Panc1 (cell line): Measurements from ENCODE around the gene RPL37A. TPM values are rescaled to one million over a fixed set of nuclear protein-coding genes. Genes with fewer than 3 reads are reported as not detected.

Experiments used
- ATAC-seq: fragments of 200-7000 bp; cut with Tn5 transposase; 2 replicates; pipeline ENCODE4 v1.9.1; 2020; ENCODE audit warnings: mild to moderate bottlenecking, moderate library complexity
- BruUV-seq: library from RNA; stranded (reverse); fragments of 400-500 nt; replicated peaks from 2 replicates; lab custom pipeline; 2021; lab: Mats Ljungman, UMichigan
- CTCF ChIA-PET: fragments of 300-600 bp; sonication (Branson Sonifier 250); formaldehyde crosslinking; loops from one replicate; lab custom pipeline; 2022; ENCODE audit warnings: antibody characterized with exemption; lab: Charles Lee
- POLR2A ChIA-PET: fragments of 300-600 bp; sonication (Branson Sonifier 250); formaldehyde crosslinking; loops from one replicate; lab custom pipeline; 2022; ENCODE audit warnings: antibody characterized with exemption; lab: Charles Lee
- DNase-seq: peaks from one replicate; pipeline ENCODE4 v3.0.0-alpha.2; 2010; ENCODE audit warnings: low read depth, low spot score
- H3K27ac ChIP-seq: 2 replicates; pipeline ENCODE4 v1.5.1; 2011; ENCODE audit warnings: mild to moderate bottlenecking, low read length, inconsistent platforms
- H3K27me3 ChIP-seq: fragments of 200-500 bp; sonication (Bioruptor generic); 2 replicates; pipeline ENCODE4 v1.6.0; 2014; ENCODE audit warnings: low read length, inconsistent platforms; ENCODE audit not compliant: control insufficient read depth, insufficient read depth
- H3K36me3 ChIP-seq: fragments of 200-500 bp; sonication (Bioruptor generic); 2 replicates; pipeline ENCODE4 v1.5.1; 2014; ENCODE audit warnings: inconsistent platforms, mild to moderate bottlenecking, low read length, moderate library complexity; ENCODE audit not compliant: control insufficient read depth, insufficient read depth
- H3K4me1 ChIP-seq: 2 replicates; pipeline ENCODE4 v1.5.1; 2011; ENCODE audit warnings: inconsistent platforms, mild to moderate bottlenecking, low read length, moderate library complexity; ENCODE audit not compliant: control insufficient read depth, insufficient read depth
- H3K4me3 ChIP-seq, 2 experiments: 2 replicates each; pipeline ENCODE4 v1.5.1; 2011 to 2012; ENCODE audit warnings: low read depth in 2 of 2, low read length in 2 of 2, mild to moderate bottlenecking in 2 of 2, inconsistent platforms in 1 of 2, moderate library complexity in 1 of 2
- H3K9me3 ChIP-seq: fragments of 200-500 bp; sonication (Bioruptor generic); 2 replicates; pipeline ENCODE4 v1.5.1; 2014; ENCODE audit warnings: low read depth, mild to moderate bottlenecking, inconsistent platforms, low read length, moderate library complexity; ENCODE audit not compliant: control insufficient read depth, insufficient read depth
- POLR2AphosphoS5 ChIP-seq: IDR thresholded peaks from 2 replicates; pipeline ENCODE4 v1.6.1; 2012; ENCODE audit warnings: mild to moderate bottlenecking, low read depth, low read length, moderate library complexity
- SIN3A ChIP-seq: IDR thresholded peaks from 2 replicates; pipeline ENCODE4 v1.6.1; 2012; ENCODE audit warnings: low read depth, mild to moderate bottlenecking, low read length, moderate library complexity, borderline replicate concordance; ENCODE audit not compliant: insufficient read depth
- TCF7L2 ChIP-seq: IDR thresholded peaks from 2 replicates; pipeline ENCODE4 v1.6.1; 2011; ENCODE audit warnings: mild to moderate bottlenecking, low read depth, low read length, inconsistent platforms
- in situ Hi-C: cut with HindIII; loops from 2 replicates; pipeline ENCODE4 v1.10.0; 2016; ENCODE audit warnings: low sequenced_read_pairs, low pct_unique_long_range_greater_than_20kb
- intact Hi-C: fragments of 100-400 bp; cut with micrococcal nuclease; formaldehyde crosslinking; loops from one replicate; pipeline ENCODE4 v1.10.0; 2022; ENCODE audit not compliant: unreplicated experiment
- total RNA-seq: library from RNA; stranded (reverse); gene quantifications from one replicate; pipeline ENCODE4 v1.2.1, GENCODE V29; 2021; ENCODE audit not compliant: unreplicated experiment
- TF ChIP-seq, protein P1 (sequence below), 2 experiments: IDR thresholded peaks; 2 replicates each; pipeline ENCODE4 v1.6.1; 2011 to 2012; ENCODE audit warnings: low read depth in 2 of 2, control low read depth in 1 of 2, low read length in 1 of 2, mild to moderate bottlenecking in 1 of 2, moderate library complexity in 1 of 2; ENCODE audit not compliant: insufficient read depth in 1 of 2
- TF ChIP-seq, protein P2 (sequence below): fragments of 450-650 bp; IDR thresholded peaks from 2 replicates; pipeline ENCODE4 v1.5.1; 2017; ENCODE audit warnings: mild to moderate bottlenecking

Gene RPL37A
- total RNA-seq, 1 experiment from 2014 or later: 1,826 TPM

DNA sequence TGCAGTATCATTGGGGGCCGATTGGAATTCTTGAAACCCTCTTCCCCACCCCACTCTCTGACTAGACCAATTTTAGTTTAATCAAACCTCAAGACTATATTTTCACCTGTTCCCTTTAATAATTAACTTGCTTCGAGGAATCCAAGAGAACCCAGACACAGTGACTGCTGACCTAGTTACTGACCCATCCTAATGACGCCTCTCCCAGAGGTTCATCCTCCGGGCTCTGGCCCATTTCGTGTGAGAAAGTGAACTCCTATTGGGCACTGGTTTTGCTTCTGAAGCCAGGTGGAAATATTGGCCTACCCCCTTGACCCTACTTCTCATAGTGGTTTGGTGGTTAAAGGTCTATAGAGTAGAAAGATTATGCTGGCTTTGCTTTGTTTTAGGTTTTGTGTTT is 39.9 kb downstream of the RPL37A start:
- intact Hi-C loops (no loop called here), in situ Hi-C loops (no loop called here)
- TF ChIP-seq, protein P1, sequence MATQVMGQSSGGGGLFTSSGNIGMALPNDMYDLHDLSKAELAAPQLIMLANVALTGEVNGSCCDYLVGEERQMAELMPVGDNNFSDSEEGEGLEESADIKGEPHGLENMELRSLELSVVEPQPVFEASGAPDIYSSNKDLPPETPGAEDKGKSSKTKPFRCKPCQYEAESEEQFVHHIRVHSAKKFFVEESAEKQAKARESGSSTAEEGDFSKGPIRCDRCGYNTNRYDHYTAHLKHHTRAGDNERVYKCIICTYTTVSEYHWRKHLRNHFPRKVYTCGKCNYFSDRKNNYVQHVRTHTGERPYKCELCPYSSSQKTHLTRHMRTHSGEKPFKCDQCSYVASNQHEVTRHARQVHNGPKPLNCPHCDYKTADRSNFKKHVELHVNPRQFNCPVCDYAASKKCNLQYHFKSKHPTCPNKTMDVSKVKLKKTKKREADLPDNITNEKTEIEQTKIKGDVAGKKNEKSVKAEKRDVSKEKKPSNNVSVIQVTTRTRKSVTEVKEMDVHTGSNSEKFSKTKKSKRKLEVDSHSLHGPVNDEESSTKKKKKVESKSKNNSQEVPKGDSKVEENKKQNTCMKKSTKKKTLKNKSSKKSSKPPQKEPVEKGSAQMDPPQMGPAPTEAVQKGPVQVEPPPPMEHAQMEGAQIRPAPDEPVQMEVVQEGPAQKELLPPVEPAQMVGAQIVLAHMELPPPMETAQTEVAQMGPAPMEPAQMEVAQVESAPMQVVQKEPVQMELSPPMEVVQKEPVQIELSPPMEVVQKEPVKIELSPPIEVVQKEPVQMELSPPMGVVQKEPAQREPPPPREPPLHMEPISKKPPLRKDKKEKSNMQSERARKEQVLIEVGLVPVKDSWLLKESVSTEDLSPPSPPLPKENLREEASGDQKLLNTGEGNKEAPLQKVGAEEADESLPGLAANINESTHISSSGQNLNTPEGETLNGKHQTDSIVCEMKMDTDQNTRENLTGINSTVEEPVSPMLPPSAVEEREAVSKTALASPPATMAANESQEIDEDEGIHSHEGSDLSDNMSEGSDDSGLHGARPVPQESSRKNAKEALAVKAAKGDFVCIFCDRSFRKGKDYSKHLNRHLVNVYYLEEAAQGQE (IDR thresholded peaks at IDR 0.05; ENCODE audit: insufficient read depth in 1 of 2, low read depth in 2 of 2, low read length in 1 of 2): no peak
- TF ChIP-seq, protein P2, sequence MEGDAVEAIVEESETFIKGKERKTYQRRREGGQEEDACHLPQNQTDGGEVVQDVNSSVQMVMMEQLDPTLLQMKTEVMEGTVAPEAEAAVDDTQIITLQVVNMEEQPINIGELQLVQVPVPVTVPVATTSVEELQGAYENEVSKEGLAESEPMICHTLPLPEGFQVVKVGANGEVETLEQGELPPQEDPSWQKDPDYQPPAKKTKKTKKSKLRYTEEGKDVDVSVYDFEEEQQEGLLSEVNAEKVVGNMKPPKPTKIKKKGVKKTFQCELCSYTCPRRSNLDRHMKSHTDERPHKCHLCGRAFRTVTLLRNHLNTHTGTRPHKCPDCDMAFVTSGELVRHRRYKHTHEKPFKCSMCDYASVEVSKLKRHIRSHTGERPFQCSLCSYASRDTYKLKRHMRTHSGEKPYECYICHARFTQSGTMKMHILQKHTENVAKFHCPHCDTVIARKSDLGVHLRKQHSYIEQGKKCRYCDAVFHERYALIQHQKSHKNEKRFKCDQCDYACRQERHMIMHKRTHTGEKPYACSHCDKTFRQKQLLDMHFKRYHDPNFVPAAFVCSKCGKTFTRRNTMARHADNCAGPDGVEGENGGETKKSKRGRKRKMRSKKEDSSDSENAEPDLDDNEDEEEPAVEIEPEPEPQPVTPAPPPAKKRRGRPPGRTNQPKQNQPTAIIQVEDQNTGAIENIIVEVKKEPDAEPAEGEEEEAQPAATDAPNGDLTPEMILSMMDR: no peak
- no peak for TF ChIP-seq SIN3A
- no peak for TF ChIP-seq POLR2AphosphoS5
- TF ChIP-seq TCF7L2: no peak
- Histone ChIP-seq H3K4me3 (no peak overlapping the region), H3K4me1 (no peaks in the 10 kb centered on the region; the same call in 1 of the 2 replicates), H3K9me3 (no peaks in the 10 kb centered on the region), H3K27ac (no peak overlapping the region), H3K36me3 (no peaks in the 10 kb centered on the region), H3K27me3 (no peaks in the 10 kb centered on the region)
- no peak for DNase-seq
- CTCF ChIA-PET: no interaction called here
- BruUV-seq: no TSS peak
- POLR2A ChIA-PET: no interaction called here
- ATAC-seq: no peak

GRCh38 chr2:216539120-216539519 is 40.5 kb downstream of the RPL37A start:
- H3K27ac ChIP-seq: no peak overlapping the region

More at GRCh38 chr2:216539120-216539519, 40.5 kb downstream of the RPL37A start:
- H3K9me3 ChIP-seq: no peaks in the 10 kb centered on the region
- no peaks in the 10 kb centered on the region for H3K27me3 ChIP-seq
- in situ Hi-C loops: no loop called here
- ChIA-PET POLR2A (no interaction called here), CTCF (no interaction called here)
- TF ChIP-seq, protein P2: no peak
- intact Hi-C loops: no loop called here
- no peaks in the 10 kb centered on the region for H3K36me3 ChIP-seq
- BruUV-seq: no TSS peak
- H3K4me3 ChIP-seq: no peak overlapping the region
- no peaks in the 10 kb centered on the region; the same call in 1 of the 2 replicates for H3K4me1 ChIP-seq
- DNase-seq: no peak
- ATAC-seq: no peak
